ENCODE results near the gene ZNF444.
"Not testable (repeated sequence)": the region's sequence is repeated elsewhere in the genome, so short reads cannot be mapped to it uniquely, and the experiment has no call there.

The ZNF444 gene

GRCh38 chr19:56140583-56141416 lies at the start of gene ZNF444:
ZNF444 (plus strand) TSS chr19:56141287; CDS start chr19:56146912, 5,625 bp downstream.
- DNase-seq: peak; percentile 98

- DNase-seq: no peak
Measured at GRCh38 chr19:56091751-56092546, 49.1 kb upstream of the ZNF444 start.

GRCh38 chr19:56092685-56093631 lies 48.1 kb upstream of the ZNF444 start:
- DNase-seq: no peak

- no peak for DNase-seq
Measured at GRCh38 chr19:56094449-56094848, 46.6 kb upstream of the ZNF444 start.

- no peak for DNase-seq
Measured at GRCh38 chr19:56096665-56097064, 44.4 kb upstream of the ZNF444 start.

- no peak for DNase-seq
Measured at GRCh38 chr19:56097306-56097705, 43.8 kb upstream of the ZNF444 start.

GRCh38 chr19:56097776-56098175 lies 43.3 kb upstream of the ZNF444 start:
- DNase-seq: no peak

- DNase-seq: not testable (repeated sequence)
Measured at GRCh38 chr19:56098237-56098636, 42.9 kb upstream of the ZNF444 start.

- no peak for DNase-seq
Measured at GRCh38 chr19:56098731-56099568, 42.1 kb upstream of the ZNF444 start.

GRCh38 chr19:56099638-56100539 lies 41.2 kb upstream of the ZNF444 start:
- no peak for DNase-seq

GRCh38 chr19:56101095-56101494 lies 40.0 kb upstream of the ZNF444 start:
- no peak for DNase-seq

GRCh38 chr19:56101746-56102535 lies 39.1 kb upstream of the ZNF444 start:
- DNase-seq: no peak

GRCh38 chr19:56103027-56103614 lies 38.0 kb upstream of the ZNF444 start:
- DNase-seq: no peak

- no peak for DNase-seq
Measured at GRCh38 chr19:56104423-56104822, 36.7 kb upstream of the ZNF444 start.

- no peak for DNase-seq
Measured at GRCh38 chr19:56105090-56105701, 35.9 kb upstream of the ZNF444 start.

- DNase-seq: not testable (repeated sequence)
Measured at GRCh38 chr19:56105831-56106396, 35.2 kb upstream of the ZNF444 start.

- no peak for DNase-seq
Measured at GRCh38 chr19:56106397-56106849, 34.7 kb upstream of the ZNF444 start.

GRCh38 chr19:56106993-56107392 lies 34.1 kb upstream of the ZNF444 start:
- no peak for DNase-seq

Data from KG1 (cell line).